Pancreas (tissue), 10 donors: ENCODE data around the gene RASA3. TPM values are rescaled to one million over a fixed set of nuclear protein-coding genes. Genes with fewer than 3 reads are reported as not detected.
A peak's percentile ranks its signal among the peaks of the same experiment; 100 is the strongest.

Experiments used
- ATAC-seq, 4 donors: fragments of 200-7000 bp; cut with Tn5 transposase; one replicate each; pipeline versions ENCODE4 v1.8.0 to v1.9.1; 2020; ENCODE audit warnings: mild to moderate bottlenecking in 4 of 4, moderate library complexity in 4 of 4
- DNase-seq, 6 donors: peaks; one replicate each; pipeline ENCODE4 v3.0.0-alpha.2; 2020
- FAIRE-seq: peaks from 2 replicates; lab custom pipeline; 2012; peaks lifted over from hg19 to GRCh38; lab: Jason Lieb, UNC
- H3K27ac ChIP-seq, 4 donors: fragments of 200-600 bp; sonication (generic); 1 replicate in 3 of 4; 2 replicates in 1 of 4; pipeline versions ENCODE4 v1.5.0 to v1.8.0; 2020
- H3K27me3 ChIP-seq, 4 donors: fragments of 200-600 bp; one replicate each; pipeline ENCODE4 v1.8.0; 2021
- H3K36me3 ChIP-seq, 3 donors: fragments of 200-600 bp; sonication (generic) in 1 of 3; one replicate each; pipeline versions ENCODE4 v1.5.0 to v1.8.0; 2020 to 2021
- H3K4me1 ChIP-seq, 3 donors: fragments of 200-600 bp; one replicate each; pipeline ENCODE4 v1.8.0; 2021
- H3K4me3 ChIP-seq, 4 donors: fragments of 200-600 bp; sonication (generic) in 2 of 4; one replicate each; pipeline versions ENCODE4 v1.5.0 to v1.8.0; 2020 to 2021
- H3K9me3 ChIP-seq, 4 donors: fragments of 200-600 bp; one replicate each; pipeline ENCODE4 v1.8.0; 2021
- CTCF ChIP-seq, 4 donors: fragments of 200-600 bp; sonication (generic) in 3 of 4; IDR thresholded peaks; one replicate each; pipeline versions ENCODE4 v1.5.0 to v1.8.0; 2021; ENCODE audit warnings: antibody characterized with exemption in 4 of 4
- WGBS, 2 donors: extraction: QIAGEN DNeasy Blood & Tissue Kit; methylation state at CpG; one replicate each; pipeline ENCODE4 v1.1.7; 2013; 5-methylcytosine and 5-hydroxymethylcytosine counted together
- intact Hi-C, 3 donors: fragments of 100-400 bp; cut with DNase I; formaldehyde crosslinking; loops; one replicate each; pipeline versions ENCODE4 v1.11.1 to v1.14.2; 2022
- polyA plus RNA-seq, 2 donors: library from polyadenylated mRNA; stranded (reverse); fragments of 200-250 nt; gene quantifications; one replicate each; pipeline ENCODE4 v1.2.3, GENCODE V29; 2013
- total RNA-seq, 6 donors: library from RNA; stranded (reverse); fragmentation: NEBNext Ultra II Directional in 4 of 6; extraction: Animal tissue kit (Norgen Biotek cat#: 25700) in 4 of 6; gene quantifications; one replicate each; pipeline versions ENCODE4 v1.2.1 to v1.2.4, GENCODE V29; 2021 to 2023
- donor health status: healthy with polysubstance abuse.
- donor health status: DM: no; HTN: no; CAD: no; lungs with moderate emphysema.
- donor health status: DM: no; HTN: no; CAD: no.
- donor health status: control.
- donor health status: control.
- donor health status: Bipolar disorder and iron deficiency.
- donor health status: DM: yes; HTN: yes; CAD: no.
- donor health status: DM: no; HTN: no; CAD: no.
- donor health status: DM: no; HTN: no; CAD: no.
- donor health status: DM: yes; HTN: yes; CAD: no.

The RASA3 gene
- total and polyA plus RNA-seq, 8 donors = 5.7 to 11.2 (median 9.1) TPM

- FAIRE-seq = no peak
Observed at GRCh38 chr13:114071991-114072390, 60.4 kb downstream of the RASA3 start.

GRCh38 chr13:114071410-114071809 is 61.0 kb downstream of the RASA3 start:
- H3K4me3 ChIP-seq = no peak overlapping the region
- FAIRE-seq (no peak), ATAC-seq (no peak), DNase-seq (no peak)
- intact Hi-C loops = no loop called here
- no peaks in the 10 kb centered on the region for H3K9me3 ChIP-seq
- no peak overlapping the region for H3K27ac ChIP-seq
- H3K36me3 ChIP-seq = no peaks in the 10 kb centered on the region
- 97% methylated on average over 10 of the region's 10 CpGs for WGBS, 2 donors
- TF ChIP-seq CTCF (IDR thresholded peaks at IDR 0.05) = no peak
- no peaks in the 10 kb centered on the region for H3K27me3 ChIP-seq
- H3K4me1 ChIP-seq = peaks cover 0 to 2% (median 0%) of the 10 kb centered on the region in 3 donors

More at GRCh38 chr13:114071991-114072390, 60.4 kb downstream of the RASA3 start:
- H3K27ac ChIP-seq = no peak overlapping the region
- TF ChIP-seq CTCF (IDR thresholded peaks at IDR 0.05) = no peak
- 86 to 87% methylated on average over 14 of the region's 14 CpGs for WGBS, 2 donors
- H3K4me3 ChIP-seq = no peak overlapping the region
- no peaks in the 10 kb centered on the region for H3K36me3 ChIP-seq
- H3K4me1 ChIP-seq = no peaks in the 10 kb centered on the region
- intact Hi-C loops = no loop called here
- ATAC-seq (no peak), DNase-seq (peak in 1 of 6 donors; percentile 22)
- H3K9me3 ChIP-seq = no peaks in the 10 kb centered on the region
- no peaks in the 10 kb centered on the region for H3K27me3 ChIP-seq

GRCh38 chr13:114070098-114070799 is 62.2 kb downstream of the RASA3 start:
- Histone ChIP-seq H3K9me3 (no peaks in the 10 kb centered on the region), H3K36me3 (no peaks in the 10 kb centered on the region), H3K4me3 (no peak overlapping the region), H3K4me1 (peaks cover 0 to 13% (median 3%) of the 10 kb centered on the region in 3 donors), H3K27ac (no peak overlapping the region), H3K27me3 (no peaks in the 10 kb centered on the region)
- intact Hi-C loops = no loop called here
- ATAC-seq = no peak
- DNase-seq = peak in 2 of 6 donors; percentile 36 to 54
- TF ChIP-seq CTCF (IDR thresholded peaks at IDR 0.05) = no peak
- WGBS, 2 donors = 94 to 96% methylated on average over 40 of the region's 40 CpGs
- FAIRE-seq = no peak

- Histone ChIP-seq H3K27ac (no peak overlapping the region), H3K36me3 (no peaks in the 10 kb centered on the region), H3K27me3 (no peaks in the 10 kb centered on the region), H3K4me1 (peaks cover 0 to 19% (median 10%) of the 10 kb centered on the region in 3 donors), H3K9me3 (no peaks in the 10 kb centered on the region), H3K4me3 (no peak overlapping the region)
- no peak for TF ChIP-seq CTCF (IDR thresholded peaks at IDR 0.05)
- intact Hi-C loops = no loop called here
- DNase-seq (peak in 2 of 6 donors; percentile 37 to 67), FAIRE-seq (no peak), ATAC-seq (no peak)
- WGBS, 2 donors = 81 to 83% methylated on average over 22 to 30 of the region's 32 CpGs
Observed at GRCh38 chr13:114069376-114070097, 62.9 kb downstream of the RASA3 start.
